ENCODE measurements around the gene LRRC8E. TPM values are rescaled to one million over a fixed set of nuclear protein-coding genes. Genes with fewer than 3 reads are reported as not detected.

LRRC8E gene
- total and polyA plus RNA-seq, 8 donors = 0.58 to 12.5 (median 2.1) TPM; not detected in 1

DNA sequence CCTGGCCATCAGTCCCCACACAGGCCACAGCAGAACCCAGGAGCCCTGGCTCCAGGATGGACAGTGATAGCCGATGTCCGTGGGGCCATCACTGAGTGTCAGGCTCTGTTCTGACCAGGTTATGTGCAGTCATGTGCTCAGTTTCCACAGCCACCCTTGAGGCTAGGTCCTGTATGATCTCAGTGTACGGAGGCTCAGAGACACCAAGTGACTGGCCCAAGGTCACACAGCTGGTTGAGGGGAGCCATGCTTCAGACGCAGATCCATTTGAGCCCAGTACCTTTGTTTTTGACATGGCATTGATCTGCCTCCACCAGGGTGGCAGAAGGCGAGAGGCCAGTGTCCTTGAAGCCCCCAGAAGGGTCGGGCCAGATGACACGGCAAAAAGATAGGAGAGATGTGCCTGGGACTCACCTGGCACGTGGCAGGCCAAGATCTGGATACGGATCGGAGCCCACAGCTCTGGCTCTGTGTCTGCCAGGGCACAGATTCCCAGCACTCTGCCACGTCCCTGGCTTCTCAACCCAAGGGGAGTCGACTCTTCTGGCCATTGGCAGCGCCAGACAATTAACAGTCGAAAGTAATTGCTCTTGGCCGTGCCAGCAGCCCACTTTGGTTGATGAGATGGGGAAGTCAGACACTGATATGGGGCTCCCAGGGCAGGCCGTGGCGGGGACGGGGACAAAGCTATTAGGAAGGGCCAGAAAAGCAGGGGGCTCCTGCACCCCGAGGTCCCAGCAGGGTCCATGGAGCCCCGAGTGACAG lies 42.7 kb upstream of the LRRC8E start:
- TF ChIP-seq POLR2A (IDR thresholded peaks at IDR 0.05) (no peak), EP300 (IDR thresholded peaks at IDR 0.05) (no peak), POLR2AphosphoS5 (IDR thresholded peaks at IDR 0.05) (no peak)
- TF ChIP-seq, protein P1, sequence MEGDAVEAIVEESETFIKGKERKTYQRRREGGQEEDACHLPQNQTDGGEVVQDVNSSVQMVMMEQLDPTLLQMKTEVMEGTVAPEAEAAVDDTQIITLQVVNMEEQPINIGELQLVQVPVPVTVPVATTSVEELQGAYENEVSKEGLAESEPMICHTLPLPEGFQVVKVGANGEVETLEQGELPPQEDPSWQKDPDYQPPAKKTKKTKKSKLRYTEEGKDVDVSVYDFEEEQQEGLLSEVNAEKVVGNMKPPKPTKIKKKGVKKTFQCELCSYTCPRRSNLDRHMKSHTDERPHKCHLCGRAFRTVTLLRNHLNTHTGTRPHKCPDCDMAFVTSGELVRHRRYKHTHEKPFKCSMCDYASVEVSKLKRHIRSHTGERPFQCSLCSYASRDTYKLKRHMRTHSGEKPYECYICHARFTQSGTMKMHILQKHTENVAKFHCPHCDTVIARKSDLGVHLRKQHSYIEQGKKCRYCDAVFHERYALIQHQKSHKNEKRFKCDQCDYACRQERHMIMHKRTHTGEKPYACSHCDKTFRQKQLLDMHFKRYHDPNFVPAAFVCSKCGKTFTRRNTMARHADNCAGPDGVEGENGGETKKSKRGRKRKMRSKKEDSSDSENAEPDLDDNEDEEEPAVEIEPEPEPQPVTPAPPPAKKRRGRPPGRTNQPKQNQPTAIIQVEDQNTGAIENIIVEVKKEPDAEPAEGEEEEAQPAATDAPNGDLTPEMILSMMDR (IDR thresholded peaks at IDR 0.05) = no peak
- H3K9me3 ChIP-seq = no peaks in the 10 kb centered on the region
- WGBS, 5 donors = 84 to 92% (median 91%) methylated on average over 16 to 20 of the region's 20 CpGs
- H3K4me1 ChIP-seq = peaks cover 0 to 7% (median 0%) of the 10 kb centered on the region in 4 donors
- no peak overlapping the region for H3K4me3 ChIP-seq
- intact Hi-C loops (cut with DNase I; ENCODE audit: low total_unique reads) = loop anchor here (10.0 kb wide), 1 partner anchor 159 kb away; the partner anchor contains the start of gene ELAVL1
- no peaks in the 10 kb centered on the region for H3K27me3 ChIP-seq
- DNase-seq = no peak
- no peak overlapping the region for H3K27ac ChIP-seq
- H3K36me3 ChIP-seq = peaks cover 0 to 14% (median 6%) of the 10 kb centered on the region in 4 donors

- intact Hi-C loops (cut with DNase I; ENCODE audit: low total_unique reads) = loop anchor here (10.0 kb wide), 1 partner anchor 159 kb away; the partner anchor contains the start of gene ELAVL1
- H3K9me3 ChIP-seq = no peaks in the 10 kb centered on the region
- TF ChIP-seq POLR2A (IDR thresholded peaks at IDR 0.05) (no peak), POLR2AphosphoS5 (IDR thresholded peaks at IDR 0.05) (no peak), EP300 (IDR thresholded peaks at IDR 0.05) (no peak)
- TF ChIP-seq, protein P1 (IDR thresholded peaks at IDR 0.05) = no peak
- 89 to 94% (median 92%) methylated on average over 15 to 19 of the region's 19 CpGs for WGBS, 5 donors
- DNase-seq = no peak
- H3K4me1 ChIP-seq = peaks cover 0 to 7% (median 0%) of the 10 kb centered on the region in 4 donors
- peaks cover 0 to 14% (median 6%) of the 10 kb centered on the region in 4 donors for H3K36me3 ChIP-seq
- no peak overlapping the region for H3K27ac ChIP-seq
- H3K27me3 ChIP-seq = no peaks in the 10 kb centered on the region
- no peak overlapping the region for H3K4me3 ChIP-seq
Observed at GRCh38 chr19:7846155-7846646, 42.1 kb upstream of the LRRC8E start.

DNA sequence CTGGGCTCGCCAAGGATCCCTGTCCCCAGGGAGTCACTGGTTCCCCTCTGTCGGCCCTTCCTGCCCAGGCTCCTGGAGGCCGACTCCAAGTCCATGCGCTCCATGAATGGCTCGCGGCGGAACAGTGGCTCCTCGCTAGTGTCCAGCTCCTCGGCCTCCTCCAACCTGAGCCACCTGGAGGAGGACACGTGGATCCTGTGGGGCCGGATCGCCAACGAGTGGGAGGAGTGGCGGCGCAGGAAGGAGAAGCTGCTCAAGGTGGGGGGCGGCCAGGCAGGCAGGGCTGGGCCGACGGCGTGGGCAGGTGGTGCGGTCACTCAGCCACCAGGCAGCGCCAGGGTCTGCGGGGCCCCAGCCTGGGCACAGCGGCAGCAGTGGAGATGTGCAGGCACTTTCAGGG lies 40.6 kb upstream of the LRRC8E start:
- TF ChIP-seq EP300 (IDR thresholded peaks at IDR 0.05) (no peak), POLR2AphosphoS5 (IDR thresholded peaks at IDR 0.05) (no peak), POLR2A (IDR thresholded peaks at IDR 0.05) (no peak)
- TF ChIP-seq, protein P1 (IDR thresholded peaks at IDR 0.05) = no peak
- H3K27ac ChIP-seq = no peak overlapping the region
- no peaks in the 10 kb centered on the region for H3K9me3 ChIP-seq
- no peaks in the 10 kb centered on the region for H3K27me3 ChIP-seq
- WGBS, 5 donors = 92 to 95% (median 94%) methylated on average over 19 to 23 of the region's 23 CpGs
- no peak for DNase-seq
- H3K4me1 ChIP-seq = peaks cover 0 to 8% (median 0%) of the 10 kb centered on the region in 4 donors
- H3K36me3 ChIP-seq = peaks cover 0 to 14% (median 6%) of the 10 kb centered on the region in 4 donors
- no peak overlapping the region for H3K4me3 ChIP-seq
- intact Hi-C loops (cut with DNase I; ENCODE audit: low total_unique reads) = loop anchor here (10.0 kb wide), 1 partner anchor 157 kb away; the partner anchor contains the start of gene ELAVL1

DNA sequence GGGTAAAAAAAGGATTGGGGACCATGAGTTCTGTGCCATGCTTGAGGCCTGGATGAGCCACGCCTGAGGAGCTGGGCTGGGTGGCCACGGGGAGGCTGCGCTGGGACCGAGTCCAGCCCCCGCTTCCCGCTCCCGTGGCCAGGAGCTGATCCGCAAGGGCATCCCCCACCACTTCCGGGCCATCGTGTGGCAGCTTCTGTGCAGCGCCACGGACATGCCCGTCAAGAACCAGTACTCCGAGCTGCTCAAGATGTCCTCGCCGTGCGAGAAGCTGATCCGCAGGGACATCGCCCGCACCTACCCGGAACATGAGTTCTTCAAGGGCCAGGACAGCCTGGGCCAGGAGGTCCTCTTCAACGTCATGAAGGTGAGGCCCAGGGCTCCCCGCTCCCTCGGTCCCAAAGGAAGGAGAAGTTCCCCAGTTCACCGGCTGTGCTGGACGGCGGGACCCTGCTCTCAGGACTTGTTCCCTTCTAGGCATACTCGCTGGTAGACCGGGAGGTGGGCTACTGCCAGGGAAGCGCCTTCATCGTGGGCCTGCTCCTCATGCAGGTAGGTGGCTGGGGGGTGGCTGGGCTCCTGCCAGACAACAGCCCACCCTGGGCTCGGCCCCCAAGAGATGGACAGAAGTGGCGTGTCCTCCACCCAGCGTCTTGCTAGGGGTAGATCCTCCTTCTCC lies 39.4 kb upstream of the LRRC8E start:
- H3K27me3 ChIP-seq = no peaks in the 10 kb centered on the region
- DNase-seq = no peak
- no peak overlapping the region for H3K4me3 ChIP-seq
- 90 to 94% (median 93%) methylated on average over 23 to 34 of the region's 34 CpGs for WGBS, 5 donors
- H3K9me3 ChIP-seq = no peaks in the 10 kb centered on the region
- H3K36me3 ChIP-seq = peaks cover 0 to 14% (median 6%) of the 10 kb centered on the region in 4 donors
- intact Hi-C loops (cut with DNase I; ENCODE audit: low total_unique reads) = loop anchor here (10.0 kb wide), 1 partner anchor 156 kb away; the partner anchor contains the start of gene ELAVL1
- TF ChIP-seq POLR2A (IDR thresholded peaks at IDR 0.05) = no peak
- TF ChIP-seq, protein P1 (IDR thresholded peaks at IDR 0.05) = no peak
- no peak for TF ChIP-seq POLR2AphosphoS5 (IDR thresholded peaks at IDR 0.05)
- no peak for TF ChIP-seq EP300 (IDR thresholded peaks at IDR 0.05)
- peaks cover 0 to 18% (median 10%) of the 10 kb centered on the region in 4 donors for H3K4me1 ChIP-seq
- no peak overlapping the region for H3K27ac ChIP-seq

Measured in stomach (tissue), 9 donors.